ENCODE measurements around the gene RNF31. TPM values are rescaled to one million over a fixed set of nuclear protein-coding genes. Genes with fewer than 3 reads are reported as not detected.

The RNF31 gene
- total and polyA plus RNA-seq, 2 of the 13 experiments (the other 11 are each of a cell fraction or from before 2014, with no cell fraction given) = 48.2 to 86.8 TPM

GRCh38 chr14:24130717-24131548 lies 16.4 kb upstream of the RNF31 start:
- peak overlapping the region; percentile 12 for H3K4me2 ChIP-seq (ENCODE audit: low read depth, low read length)
- FAIRE-seq (peak; percentile 40), ATAC-seq (peak; percentile 55), DNase-seq (ENCODE audit: low spot score) (peak; percentile 81)
- WGBS (ENCODE audit: low lambda C conversion rate) = 40% methylated on average over 7 of the region's 7 CpGs
- H3K36me3 ChIP-seq (replicated peaks in 1 of 2; ENCODE audit: control insufficient read depth in 1 of 2, insufficient read depth in 2 of 2, low read length in 2 of 2) = no peaks in the 10 kb centered on the region
- peak overlapping the region; percentile 11 for H3K9ac ChIP-seq (ENCODE audit: insufficient read depth, low read depth, low read length)
- in situ Hi-C loops (cut with HindIII; ENCODE audit: extremely low pct_ligation_motif_present, low pct_unique_long_range_greater_than_20kb) (loop anchor here (25.0 kb wide), 1 partner anchor 819 kb away; the partner anchor contains the start of genes BCL2L2, PABPN1 and PPP1R3E), intact Hi-C loops (cut with micrococcal nuclease; ENCODE audit: unreplicated experiment) (no loop called here)
- no TSS peak for BruUV-seq (replicated peaks)
- H3K79me2 ChIP-seq (ENCODE audit: insufficient read depth, low read length) = no peaks in the 10 kb centered on the region
- H3K4me1 ChIP-seq (ENCODE audit: insufficient read depth, low read length) = peaks cover 52% of the 10 kb centered on the region
- no peaks in the 10 kb centered on the region; a peak in 1 of 5 replicates for H3K27me3 ChIP-seq (ENCODE audit: control insufficient read depth in 1 of 2, insufficient read depth in 2 of 2, low read length in 2 of 2)
- H3K27ac ChIP-seq (ENCODE audit: extremely low read length, insufficient read depth, low read length) = peak overlapping the region; percentile 48
- H3K9me3 ChIP-seq (ENCODE audit: low read length) = no peaks in the 10 kb centered on the region
- peak overlapping the region in 1 of 3 experiments; percentile 2; a peak in 1 of 6 replicates for H3K4me3 ChIP-seq (replicated peaks in 1 of 3; ENCODE audit: insufficient read depth in 1 of 3, low read depth in 2 of 3, low read length in 3 of 3)
- ChIA-PET CTCF (ENCODE audit: low intra/inter-chr PET ratio, low total read pairs) (no interaction called here), POLR2A (interaction anchor here (0.6 to 22.7 kb wide), 8 partner anchors 9 to 78 kb away, joined by 3 to 977 read pairs (median 10); partner anchors contain the start of genes DCAF11, EMC9, IPO4 and IRF9)
- H2AFZ ChIP-seq (ENCODE audit: low read length) = no peak overlapping the region
- no peaks in the 10 kb centered on the region for H4K20me1 ChIP-seq (ENCODE audit: insufficient read depth, low read length)
- TF ChIP-seq ZBTB4 (CRISPR knock-in tag; IDR thresholded peaks at IDR 0.05; ENCODE audit: borderline replicate concordance) (no peak), ZNF670 (CRISPR knock-in tag; IDR thresholded peaks at IDR 0.05; ENCODE audit: borderline replicate concordance) (no peak), RERE (CRISPR knock-in tag; IDR thresholded peaks at IDR 0.05; ENCODE audit: low read depth) (no peak), SOX5 (CRISPR knock-in tag; IDR thresholded peaks at IDR 0.05; ENCODE audit: borderline replicate concordance) (peak; percentile 49; the same call in 1 of the 2 replicates), EEA1 (CRISPR knock-in tag; IDR thresholded peaks at IDR 0.05; ENCODE audit: borderline replicate concordance) (peak; percentile 87; the same call in 1 of the 2 replicates), DR1 (CRISPR knock-in tag; IDR thresholded peaks at IDR 0.05) (no peak), ZNF574 (CRISPR knock-in tag; IDR thresholded peaks at IDR 0.05) (no peak; the same call in 1 of the 2 replicates), DDIT3 (CRISPR knock-in tag; IDR thresholded peaks at IDR 0.05) (no peak)
- TF ChIP-seq, protein P1, sequence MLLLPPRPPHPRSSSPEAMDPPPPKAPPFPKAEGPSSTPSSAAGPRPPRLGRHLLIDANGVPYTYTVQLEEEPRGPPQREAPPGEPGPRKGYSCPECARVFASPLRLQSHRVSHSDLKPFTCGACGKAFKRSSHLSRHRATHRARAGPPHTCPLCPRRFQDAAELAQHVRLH (CRISPR knock-in tag; IDR thresholded peaks at IDR 0.05; ENCODE audit: borderline replicate concordance, low read depth) = no peak; the same call in 1 of the 2 replicates

Data from HepG2 (cell line).